Common myeloid progenitor, CD34-positive (primary cell): ENCODE results near the gene RABGAP1.

Experiments used
- CTCF ChIA-PET: fragments of 350-600 bp; sonication (Branson Sonifier 250); formaldehyde crosslinking; loops from one replicate; lab custom pipeline; 2021; ENCODE audit warnings: antibody characterized with exemption; lab: Charles Lee
- POLR2A ChIA-PET: fragments of 350-600 bp; sonication (Branson Sonifier 250); formaldehyde crosslinking; loops from one replicate; lab custom pipeline; 2021; ENCODE audit warnings: antibody characterized with exemption; lab: Charles Lee
- DNase-seq, 3 donors: peaks; one replicate each; pipeline versions ENCODE4 v3.0.0 to v3.0.0-alpha.2; 2013
- H3K27ac ChIP-seq, 2 experiments: 1 replicate in 1 of 2; 2 replicates in 1 of 2; pipeline ENCODE4 v1.7.0; 2013; ENCODE audit warnings: inconsistent platforms in 2 of 2, low read length in 2 of 2, mild to moderate bottlenecking in 2 of 2, low read depth in 1 of 2, moderate library complexity in 1 of 2; ENCODE audit not compliant: severe bottlenecking in 2 of 2, insufficient read depth in 1 of 2, poor library complexity in 1 of 2
- H3K27me3 ChIP-seq, 5 experiments: replicated peaks in 2 of 5; 1 replicate in 3 of 5; 2 replicates in 2 of 5; pipeline versions ENCODE4 v1.6.1 to v1.7.0; 2013; ENCODE audit warnings: low read length in 4 of 5, mild to moderate bottlenecking in 2 of 5, moderate library complexity in 2 of 5, inconsistent platforms in 1 of 5; ENCODE audit not compliant: insufficient read depth in 5 of 5, control insufficient read depth in 4 of 5
- H3K36me3 ChIP-seq, 4 experiments: 1 replicate in 2 of 4; 2 replicates in 2 of 4; pipeline versions ENCODE4 v1.6.1 to v1.7.0; 2013; ENCODE audit warnings: low read length in 3 of 4, control low read depth in 1 of 4, mild to moderate bottlenecking in 1 of 4; ENCODE audit not compliant: control insufficient read depth in 4 of 4, insufficient read depth in 4 of 4
- H3K4me1 ChIP-seq, 4 experiments: 1 replicate in 3 of 4; 2 replicates in 1 of 4; pipeline versions ENCODE4 v1.6.1 to v1.7.1; 2013; ENCODE audit warnings: low read length in 3 of 4, mild to moderate bottlenecking in 3 of 4, control low read depth in 1 of 4, inconsistent platforms in 1 of 4, moderate library complexity in 1 of 4; ENCODE audit not compliant: control insufficient read depth in 4 of 4, insufficient read depth in 4 of 4; ENCODE audit errors: control extremely low read depth in 1 of 4
- H3K4me3 ChIP-seq, 7 experiments: 1 replicate in 4 of 7; 2 replicates in 3 of 7; pipeline versions ENCODE4 v1.5.1 to v1.7.0; 2013; ENCODE audit warnings: mild to moderate bottlenecking in 7 of 7, low read length in 6 of 7, moderate library complexity in 6 of 7, inconsistent platforms in 2 of 7, low read depth in 2 of 7, control low read depth in 1 of 7; ENCODE audit not compliant: insufficient read depth in 4 of 7, control insufficient read depth in 1 of 7; ENCODE audit errors: extremely low read depth in 1 of 7
- H3K9me3 ChIP-seq, 5 experiments: 1 replicate in 4 of 5; 2 replicates in 1 of 5; pipeline versions ENCODE4 v1.6.1 to v1.7.1; 2013; ENCODE audit warnings: low read length in 4 of 5, mild to moderate bottlenecking in 2 of 5, inconsistent platforms in 1 of 5, low read depth in 1 of 5, moderate library complexity in 1 of 5; ENCODE audit not compliant: control insufficient read depth in 4 of 5, insufficient read depth in 2 of 5; ENCODE audit errors: control extremely low read depth in 1 of 5
- whole genome bisulfite sequencing: methylation state at CpG from one replicate; pipeline ENCODE4 v1.1.5; 2013; ENCODE audit not compliant: insufficient coverage; 5-methylcytosine and 5-hydroxymethylcytosine counted together

Gene RABGAP1

DNA sequence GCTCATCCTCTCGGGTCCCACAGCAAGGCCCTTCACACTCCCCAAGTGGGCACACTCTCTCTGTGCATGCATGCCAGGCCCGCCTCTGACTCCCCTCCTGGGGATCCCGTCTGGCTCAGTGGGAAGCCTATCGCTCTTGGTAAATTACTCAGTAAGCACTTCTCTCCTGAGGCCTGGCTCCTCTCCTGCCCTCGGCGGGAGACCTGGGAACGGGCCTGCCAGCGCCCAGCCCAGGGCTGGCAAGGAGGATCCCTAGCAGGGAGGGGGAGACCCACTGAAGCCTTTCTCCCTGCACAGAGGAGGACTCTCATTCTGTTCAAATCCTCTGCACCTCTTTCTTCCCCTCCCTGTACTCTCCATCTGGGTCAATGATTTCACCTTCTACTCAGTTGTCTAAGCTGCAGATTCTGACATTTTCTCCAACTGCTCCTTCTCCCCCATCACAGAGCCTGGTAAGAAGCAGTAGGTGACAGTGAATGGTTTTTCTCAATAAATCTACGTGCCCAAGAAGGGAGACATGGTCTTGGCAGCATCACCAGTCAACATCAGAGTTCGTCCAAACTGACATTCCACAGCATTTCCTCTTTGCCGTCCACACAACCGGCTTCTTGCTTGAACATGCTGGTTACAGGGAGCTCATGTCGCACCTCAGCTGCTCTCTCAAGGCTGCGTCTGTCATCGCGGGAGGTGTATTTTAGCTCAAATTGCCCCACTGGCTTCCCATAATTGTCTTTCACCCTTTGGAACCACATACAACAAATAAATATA is 174.5 kb downstream of the RABGAP1 start:
- Histone ChIP-seq H3K4me3 (no peak overlapping the region), H3K27me3 (no peaks in the 10 kb centered on the region), H3K9me3 (no peaks in the 10 kb centered on the region), H3K4me1 (peaks cover 0 to 22% (median 11%) of the 10 kb centered on the region in 4 experiments), H3K27ac (no peak overlapping the region), H3K36me3 (peaks cover 13 to 49% (median 15%) of the 10 kb centered on the region in 4 experiments)
- CTCF ChIA-PET: interaction anchor here (0.9 kb wide), 1 partner anchor 8 kb away, joined by 3 read pairs; no protein-coding TSS in a partner anchor
- DNase-seq: no peak
- 95% methylated on average over 16 of the region's 16 CpGs for WGBS
- POLR2A ChIA-PET: no interaction called here

DNA sequence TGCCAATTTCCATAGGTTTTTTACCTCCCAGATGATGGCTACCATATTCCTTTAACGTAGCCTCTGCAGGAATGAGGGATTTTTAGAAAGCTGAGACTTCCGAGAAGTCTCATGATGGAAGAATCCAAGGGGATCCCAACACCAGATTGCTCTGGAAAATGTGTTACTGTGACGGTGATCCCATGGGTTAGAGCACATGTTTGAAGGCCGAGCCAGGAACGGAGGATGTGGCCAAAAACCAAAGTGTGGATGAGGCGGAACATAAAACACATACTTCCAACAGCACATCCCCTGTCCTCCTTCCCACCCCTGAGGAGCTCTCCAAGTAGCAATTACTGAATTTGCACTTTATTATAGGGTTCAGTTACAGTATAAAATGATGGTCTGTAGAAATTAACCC is 175.2 kb downstream of the RABGAP1 start:
- H3K27me3 ChIP-seq: no peaks in the 10 kb centered on the region
- H3K4me3 ChIP-seq: no peak overlapping the region
- POLR2A ChIA-PET: no interaction called here
- H3K36me3 ChIP-seq: peaks cover 12 to 42% (median 15%) of the 10 kb centered on the region in 4 experiments
- H3K27ac ChIP-seq: no peak overlapping the region
- CTCF ChIA-PET: interaction anchor here (0.9 kb wide), 1 partner anchor 9 kb away, joined by 3 read pairs; no protein-coding TSS in a partner anchor
- H3K9me3 ChIP-seq: no peaks in the 10 kb centered on the region
- peaks cover 0 to 17% (median 11%) of the 10 kb centered on the region in 4 experiments for H3K4me1 ChIP-seq
- DNase-seq: no peak
- 97% methylated on average over 3 of the region's 6 CpGs for WGBS

DNA sequence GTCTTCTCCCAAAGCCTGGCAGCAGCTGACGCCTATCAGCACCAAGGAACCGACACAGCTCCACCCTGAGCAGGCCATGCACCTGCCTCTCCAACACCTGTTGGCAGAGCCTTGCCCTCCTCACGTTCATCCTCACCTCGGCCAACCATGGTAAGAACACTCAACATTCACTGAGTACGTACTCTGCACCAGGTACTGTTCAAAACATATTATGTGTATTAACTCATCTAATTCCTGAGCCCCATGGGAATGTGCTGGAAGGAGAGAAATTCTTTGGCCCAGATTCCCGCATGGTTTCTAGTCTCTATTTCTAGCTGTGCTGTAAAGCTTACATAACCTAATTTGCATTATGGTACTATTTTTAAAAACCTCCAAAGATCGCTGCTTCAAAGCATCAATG is 178.7 kb downstream of the RABGAP1 start:
- no peak for DNase-seq
- no peak overlapping the region for H3K27ac ChIP-seq
- no peaks in the 10 kb centered on the region for H3K9me3 ChIP-seq
- no peaks in the 10 kb centered on the region for H3K4me1 ChIP-seq
- no peak overlapping the region for H3K4me3 ChIP-seq
- no peaks in the 10 kb centered on the region for H3K27me3 ChIP-seq
- POLR2A ChIA-PET: no interaction called here
- CTCF ChIA-PET: interaction anchor here (0.5 kb wide), 1 partner anchor 98 kb away, joined by 3 read pairs; no protein-coding TSS in a partner anchor
- peaks cover 12 to 34% (median 15%) of the 10 kb centered on the region in 4 experiments for H3K36me3 ChIP-seq
- WGBS: 100% methylated on average over 3 of the region's 7 CpGs

DNA sequence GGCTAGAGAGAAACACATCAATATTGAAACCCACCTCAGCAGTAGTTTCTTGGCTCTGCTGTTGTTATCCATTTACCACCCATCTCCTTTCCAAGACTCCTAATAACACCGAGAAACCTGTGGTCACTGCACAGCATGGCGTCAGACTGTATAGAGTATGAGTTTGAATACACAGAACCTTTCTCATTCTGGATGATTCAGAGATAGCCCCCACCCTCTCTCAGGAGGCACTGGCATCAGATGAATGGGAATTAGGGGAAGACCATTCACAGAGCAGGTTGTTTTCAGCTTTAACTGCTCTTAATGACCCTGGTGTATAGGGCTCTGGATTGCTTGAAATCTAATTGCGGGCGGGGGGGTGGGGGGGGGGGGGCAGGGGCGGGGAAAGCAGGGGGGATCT is 179.3 kb downstream of the RABGAP1 start:
- DNase-seq: no peak
- Histone ChIP-seq H3K27me3 (no peaks in the 10 kb centered on the region), H3K27ac (no peak overlapping the region), H3K4me1 (no peaks in the 10 kb centered on the region), H3K4me3 (no peak overlapping the region), H3K36me3 (peaks cover 8 to 29% (median 16%) of the 10 kb centered on the region in 4 experiments), H3K9me3 (no peaks in the 10 kb centered on the region)
- ChIA-PET CTCF (no interaction called here), POLR2A (no interaction called here)
- no CpG with 5 or more reads among the region's 5 CpGs for WGBS

DNA sequence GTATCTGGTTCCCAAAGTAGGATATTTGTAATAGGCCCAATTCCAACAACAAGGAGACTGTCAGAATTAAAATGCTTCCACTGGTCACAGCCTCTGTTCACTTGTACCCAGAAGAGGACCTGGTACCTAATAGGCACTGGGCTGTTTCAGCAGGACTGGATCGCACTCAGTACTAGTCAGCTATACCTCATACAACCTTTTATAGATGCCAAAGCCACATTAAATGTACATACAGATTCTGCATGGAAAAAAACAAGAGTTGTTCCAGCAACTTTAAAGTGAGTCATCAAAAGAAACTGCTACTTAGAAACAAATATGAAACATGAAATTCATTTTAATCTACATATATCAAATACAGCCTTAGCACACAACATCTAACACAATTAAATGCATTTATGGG is 180.1 kb downstream of the RABGAP1 start:
- 100% methylated on average over 1 of the region's 1 CpG for WGBS
- Histone ChIP-seq H3K27me3 (no peaks in the 10 kb centered on the region), H3K4me3 (no peak overlapping the region), H3K27ac (no peak overlapping the region), H3K9me3 (no peaks in the 10 kb centered on the region), H3K4me1 (no peaks in the 10 kb centered on the region), H3K36me3 (peaks cover 4 to 24% (median 16%) of the 10 kb centered on the region in 4 experiments)
- DNase-seq: no peak
- ChIA-PET POLR2A (no interaction called here), CTCF (interaction anchor here (0.6 to 1.4 kb wide), 2 partner anchors 19 to 208 kb away, joined by 3 to 4 read pairs; no protein-coding TSS in a partner anchor)

DNA sequence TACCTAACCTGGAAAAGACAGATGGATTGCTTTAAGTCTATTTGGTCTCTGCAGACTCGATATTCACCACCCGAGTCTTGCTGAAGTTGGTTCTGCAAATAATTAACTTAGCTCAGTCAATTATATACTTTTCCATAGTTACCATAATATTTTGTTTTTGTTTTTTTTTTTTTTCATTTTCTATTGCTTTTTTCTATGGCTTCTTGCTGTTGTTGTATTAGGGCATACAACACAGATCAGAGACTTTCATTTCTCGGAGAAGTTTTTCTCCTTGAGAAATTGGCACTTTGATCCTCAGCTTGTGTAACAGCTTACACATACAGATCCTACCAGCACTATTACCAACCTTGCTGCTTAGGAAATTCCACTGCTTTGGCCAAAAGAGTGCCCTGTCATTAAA is 180.6 kb downstream of the RABGAP1 start:
- ChIA-PET POLR2A (no interaction called here), CTCF (interaction anchor here (1.4 to 3.1 kb wide), 2 partner anchors 20 to 228 kb away, joined by 4 to 9 read pairs; no protein-coding TSS in a partner anchor)
- Histone ChIP-seq H3K36me3 (peaks cover 9 to 25% (median 20%) of the 10 kb centered on the region in 4 experiments), H3K27me3 (no peaks in the 10 kb centered on the region), H3K4me3 (no peak overlapping the region), H3K4me1 (no peaks in the 10 kb centered on the region), H3K27ac (no peak overlapping the region), H3K9me3 (no peaks in the 10 kb centered on the region)
- no peak for DNase-seq
- no CpG with 5 or more reads among the region's 3 CpGs for WGBS

DNA sequence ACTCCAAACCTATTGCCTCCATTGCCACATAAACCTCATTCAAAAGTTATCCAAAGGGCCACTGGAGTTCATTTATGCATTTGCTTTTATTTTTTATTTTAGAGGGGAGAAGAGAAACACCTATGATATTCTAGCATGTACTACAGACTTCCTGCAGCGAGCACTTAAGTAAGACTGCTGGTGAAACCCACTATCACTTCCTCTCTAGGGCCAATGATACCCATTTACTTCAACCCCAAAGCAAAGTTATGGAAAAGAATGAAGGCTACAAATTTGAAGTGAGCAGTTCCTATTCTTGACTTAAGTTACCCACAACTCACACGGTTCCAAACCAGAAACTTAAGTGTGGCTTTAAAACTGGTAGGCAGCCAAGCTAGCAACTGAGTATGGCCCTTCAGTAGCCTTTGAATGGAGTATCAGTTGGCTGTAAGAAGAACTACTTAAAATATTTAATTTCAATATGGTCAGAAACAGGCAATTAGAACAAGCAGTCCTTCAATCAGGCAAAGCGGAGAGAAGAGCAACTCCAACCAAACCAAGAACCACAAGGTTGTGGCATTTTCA is 186.8 kb downstream of the RABGAP1 start:
- Histone ChIP-seq H3K36me3 (peaks cover 23 to 56% (median 33%) of the 10 kb centered on the region in 4 experiments), H3K4me1 (no peaks in the 10 kb centered on the region), H3K9me3 (no peaks in the 10 kb centered on the region), H3K27me3 (no peaks in the 10 kb centered on the region), H3K27ac (no peak overlapping the region), H3K4me3 (no peak overlapping the region)
- CTCF ChIA-PET: interaction anchor here (0.8 kb wide), 1 partner anchor 222 kb away, joined by 3 read pairs; no protein-coding TSS in a partner anchor
- POLR2A ChIA-PET: no interaction called here
- DNase-seq: no peak
- no CpG with 5 or more reads among the region's 3 CpGs for WGBS
